Measurements from ENCODE around the gene DBH. TPM values are rescaled to one million over a fixed set of nuclear protein-coding genes. Genes with fewer than 3 reads are reported as not detected.

The DBH gene
- total and polyA plus RNA-seq, 2 donors (not counting 1 experiment from before 2014, with no cell fraction given) = not detected

DNA sequence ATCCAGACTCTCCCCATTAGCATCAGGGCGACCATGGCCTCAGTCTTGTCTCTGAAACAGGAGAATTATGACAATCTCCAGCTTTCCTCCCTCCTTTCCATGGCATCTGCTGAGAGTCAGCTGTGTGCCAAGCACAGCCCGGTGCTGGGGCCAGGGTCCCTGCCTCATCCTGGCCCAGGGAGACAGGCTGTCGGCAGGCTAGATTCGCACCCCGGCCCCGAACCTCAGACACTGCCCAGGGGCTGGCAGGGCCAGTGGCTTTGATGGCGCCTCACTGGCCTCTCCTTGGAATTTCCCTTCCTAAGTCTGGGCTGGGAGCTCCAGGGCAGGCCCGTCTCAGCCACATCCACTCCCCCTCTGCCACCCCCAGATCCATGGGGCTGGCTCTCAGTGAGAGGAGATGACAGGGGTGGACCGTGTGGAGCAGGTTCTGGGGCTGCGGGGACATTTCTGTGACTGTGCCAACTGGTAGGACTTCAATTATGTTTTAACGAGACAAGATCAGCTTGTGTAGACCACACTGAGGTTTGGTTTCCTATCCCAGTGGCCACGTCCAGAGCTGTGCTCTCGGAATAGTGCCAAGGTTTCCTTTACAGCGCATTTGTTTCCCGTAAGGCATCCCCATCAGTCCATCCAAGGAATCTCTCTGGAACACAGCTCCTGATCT lies 42.4 kb upstream of the DBH start:
- Mint-ChIP-seq H3K4me3 (no peak overlapping the region), H3K9me3 (ENCODE audit: insufficient read depth) (peaks cover 7% of the 10 kb centered on the region), H3K27me3 (peaks cover 13% of the 10 kb centered on the region), H3K4me1 (no peaks in the 10 kb centered on the region), H3K27ac (no peak overlapping the region)
- no peaks in the 10 kb centered on the region for H3K79me2 ChIP-seq (ENCODE audit: control insufficient read depth, insufficient read depth, low read length)
- ChIA-PET POLR2A (no interaction called here), CTCF (no interaction called here)
- intact Hi-C loops (cut with micrococcal nuclease) = no loop called here
- no peaks in the 10 kb centered on the region for H3K36me3 ChIP-seq (replicated peaks in 1 of 2; ENCODE audit: control extremely low read depth in 1 of 2, control insufficient read depth in 1 of 2, extremely low read depth in 1 of 2, insufficient read depth in 2 of 2, low read length in 1 of 2)
- peaks cover 1 to 40% (median 19%) of the 10 kb centered on the region in 3 donors for H3K9me3 ChIP-seq (ENCODE audit: control extremely low read depth in 1 of 3, control insufficient read depth in 2 of 3, insufficient read depth in 1 of 3, low read length in 2 of 3)
- H4K20me1 ChIP-seq (ENCODE audit: control insufficient read depth, insufficient read depth, low read length, poor library complexity, severe bottlenecking) = no peaks in the 10 kb centered on the region
- no peak for DNase-seq
- ATAC-seq (ENCODE audit: low read depth) = no peak
- H3K27ac ChIP-seq (ENCODE audit: low read length in 2 of 2) = no peak overlapping the region
- TF ChIP-seq CTCF (IDR thresholded peaks at IDR 0.05) (no peak), EZH2 (IDR thresholded peaks at IDR 0.05; ENCODE audit: borderline replicate concordance, insufficient read depth, low read depth, low read length, poor library complexity, severe bottlenecking) (no peak)
- no peaks in the 10 kb centered on the region for H3K4me1 ChIP-seq (ENCODE audit: control insufficient read depth in 2 of 2, insufficient read depth in 2 of 2, low read length in 2 of 2)
- no peak overlapping the region for H2AFZ ChIP-seq (ENCODE audit: insufficient read depth, low read depth, low read length, poor library complexity, severe bottlenecking)
- no peak overlapping the region for H3K9ac ChIP-seq (ENCODE audit: low read length)
- 86% methylated on average over 14 of the region's 15 CpGs for WGBS (ENCODE audit: insufficient coverage)
- H3K27me3 ChIP-seq (replicated peaks in 1 of 4; ENCODE audit: control extremely low read depth in 1 of 4, control insufficient read depth in 3 of 4, insufficient read depth in 4 of 4, low read length in 3 of 4) = peaks cover 0 to 3% (median 0%) of the 10 kb centered on the region in 4 experiments
- H3K4me3 ChIP-seq (ENCODE audit: control extremely low read depth in 1 of 5, extremely low read depth in 1 of 5, insufficient read depth in 1 of 5, low read depth in 2 of 5, low read length in 4 of 5) = no peak overlapping the region
- no peak overlapping the region for H3K4me2 ChIP-seq (replicated peaks; ENCODE audit: low read depth, low read length, poor library complexity, severe bottlenecking)

DNA sequence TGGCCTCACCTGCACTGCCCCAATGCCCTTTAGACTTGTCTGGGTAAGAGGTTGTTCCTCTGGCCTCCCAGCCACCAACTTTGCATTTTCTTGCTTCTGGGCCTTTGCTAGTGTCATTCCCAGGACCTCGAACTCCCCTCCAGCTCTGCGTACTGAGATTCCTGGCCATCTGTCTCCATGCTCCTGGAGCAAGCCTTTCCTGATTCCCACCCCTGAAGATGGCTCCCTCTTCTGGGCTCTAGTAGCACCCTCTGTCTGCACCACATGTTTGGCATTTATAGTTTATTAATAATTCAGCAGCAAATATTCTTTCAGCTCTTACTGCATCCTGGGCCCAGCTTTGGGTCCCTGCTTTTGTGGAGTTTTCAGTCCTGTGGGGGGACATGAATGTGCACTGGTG lies 41.9 kb upstream of the DBH start:
- no peak overlapping the region for H3K4me3 Mint-ChIP-seq
- intact Hi-C loops (cut with micrococcal nuclease) = no loop called here

More for the DNA sequence above, 41.9 kb upstream of the DBH start:
- Mint-ChIP-seq H3K27me3 (peaks cover 13% of the 10 kb centered on the region), H3K9me3 (ENCODE audit: insufficient read depth) (peaks cover 7% of the 10 kb centered on the region), H3K27ac (no peak overlapping the region), H3K4me1 (no peaks in the 10 kb centered on the region)
- no peaks in the 10 kb centered on the region for H3K4me1 ChIP-seq (ENCODE audit: control insufficient read depth in 2 of 2, insufficient read depth in 2 of 2, low read length in 2 of 2)
- POLR2A ChIA-PET = no interaction called here
- H3K27ac ChIP-seq (ENCODE audit: low read length in 2 of 2) = no peak overlapping the region
- ATAC-seq (ENCODE audit: low read depth) (no peak), DNase-seq (no peak)
- CTCF ChIA-PET = no interaction called here
- H3K4me2 ChIP-seq (replicated peaks; ENCODE audit: low read depth, low read length, poor library complexity, severe bottlenecking) = no peak overlapping the region
- no peaks in the 10 kb centered on the region for H3K36me3 ChIP-seq (replicated peaks in 1 of 2; ENCODE audit: control extremely low read depth in 1 of 2, control insufficient read depth in 1 of 2, extremely low read depth in 1 of 2, insufficient read depth in 2 of 2, low read length in 1 of 2)
- peaks cover 1 to 46% (median 19%) of the 10 kb centered on the region in 3 donors for H3K9me3 ChIP-seq (ENCODE audit: control extremely low read depth in 1 of 3, control insufficient read depth in 2 of 3, insufficient read depth in 1 of 3, low read length in 2 of 3)
- H3K4me3 ChIP-seq (ENCODE audit: control extremely low read depth in 1 of 5, extremely low read depth in 1 of 5, insufficient read depth in 1 of 5, low read depth in 2 of 5, low read length in 4 of 5) = no peak overlapping the region
- H3K79me2 ChIP-seq (ENCODE audit: control insufficient read depth, insufficient read depth, low read length) = no peaks in the 10 kb centered on the region
- H3K27me3 ChIP-seq (replicated peaks in 1 of 4; ENCODE audit: control extremely low read depth in 1 of 4, control insufficient read depth in 3 of 4, insufficient read depth in 4 of 4, low read length in 3 of 4) = peaks cover 0 to 3% (median 0%) of the 10 kb centered on the region in 4 experiments
- WGBS (ENCODE audit: insufficient coverage) = 100% methylated on average over 2 of the region's 2 CpGs
- H2AFZ ChIP-seq (ENCODE audit: insufficient read depth, low read depth, low read length, poor library complexity, severe bottlenecking) = no peak overlapping the region
- no peak for TF ChIP-seq EZH2 (IDR thresholded peaks at IDR 0.05; ENCODE audit: borderline replicate concordance, insufficient read depth, low read depth, low read length, poor library complexity, severe bottlenecking)
- no peak for TF ChIP-seq CTCF (IDR thresholded peaks at IDR 0.05)
- H4K20me1 ChIP-seq (ENCODE audit: control insufficient read depth, insufficient read depth, low read length, poor library complexity, severe bottlenecking) = no peaks in the 10 kb centered on the region
- no peak overlapping the region for H3K9ac ChIP-seq (ENCODE audit: low read length)
